RWPE2 (cell line): ENCODE measurements around the gene PEPD.

ENCODE experiments used
- ATAC-seq: fragments of 200-7000 bp; cut with Tn5 transposase; 3 replicates; pipeline ENCODE4 v1.9.1; 2021; ENCODE audit warnings: low read depth
- DNase-seq: peaks from one replicate; pipeline ENCODE4 v3.0.0-alpha.2; 2020; ENCODE audit warnings: low spot score
- H3K27ac ChIP-seq: fragments of 450-650 bp; 2 replicates; pipeline ENCODE4 v1.5.1; 2017; ENCODE audit warnings: mild to moderate bottlenecking; ENCODE audit not compliant: poor library complexity, severe bottlenecking
- H3K27me3 ChIP-seq: fragments of 250-450 bp; sonication (Bioruptor Pico); 2 replicates; pipeline ENCODE4 v1.5.1; 2021; ENCODE audit warnings: mild to moderate bottlenecking, moderate library complexity; ENCODE audit not compliant: insufficient read depth, poor library complexity, severe bottlenecking
- H3K36me3 ChIP-seq: fragments of 250-450 bp; sonication (Bioruptor Pico); 2 replicates; pipeline ENCODE4 v1.5.1; 2020; ENCODE audit warnings: low read depth, mild to moderate bottlenecking, moderate library complexity
- H3K4me1 ChIP-seq: fragments of 250-450 bp; sonication (Bioruptor Pico); 2 replicates; pipeline ENCODE4 v1.5.1; 2021; ENCODE audit warnings: mild to moderate bottlenecking, moderate library complexity; ENCODE audit not compliant: insufficient read depth, poor library complexity, severe bottlenecking
- H3K4me3 ChIP-seq: fragments of 250-450 bp; sonication (Bioruptor Pico); 2 replicates; pipeline ENCODE4 v1.5.1; 2021; ENCODE audit warnings: mild to moderate bottlenecking, moderate library complexity; ENCODE audit not compliant: severe bottlenecking
- H3K9me3 ChIP-seq: fragments of 250-450 bp; sonication (Bioruptor Pico); 2 replicates; pipeline ENCODE4 v1.5.1; 2021; ENCODE audit warnings: mild to moderate bottlenecking, moderate library complexity; ENCODE audit not compliant: severe bottlenecking
- TF ChIP-seq, protein P1 (sequence below): fragments of 450-650 bp; IDR thresholded peaks from one replicate; pipeline ENCODE4 v1.5.1; 2017; ENCODE audit warnings: mild to moderate bottlenecking, moderate library complexity; ENCODE audit not compliant: poor library complexity, severe bottlenecking

Gene PEPD

GRCh38 chr19:33513424-33513823 lies 8.2 kb downstream of the PEPD start:
- no peaks in the 10 kb centered on the region for H3K27me3 ChIP-seq
- no peaks in the 10 kb centered on the region for H3K36me3 ChIP-seq
- H3K27ac ChIP-seq = no peak overlapping the region
- H3K9me3 ChIP-seq = no peaks in the 10 kb centered on the region
- H3K4me1 ChIP-seq = no peaks in the 10 kb centered on the region
- ATAC-seq = no peak
- no peak overlapping the region for H3K4me3 ChIP-seq
- no peak for DNase-seq
- TF ChIP-seq, protein P1, sequence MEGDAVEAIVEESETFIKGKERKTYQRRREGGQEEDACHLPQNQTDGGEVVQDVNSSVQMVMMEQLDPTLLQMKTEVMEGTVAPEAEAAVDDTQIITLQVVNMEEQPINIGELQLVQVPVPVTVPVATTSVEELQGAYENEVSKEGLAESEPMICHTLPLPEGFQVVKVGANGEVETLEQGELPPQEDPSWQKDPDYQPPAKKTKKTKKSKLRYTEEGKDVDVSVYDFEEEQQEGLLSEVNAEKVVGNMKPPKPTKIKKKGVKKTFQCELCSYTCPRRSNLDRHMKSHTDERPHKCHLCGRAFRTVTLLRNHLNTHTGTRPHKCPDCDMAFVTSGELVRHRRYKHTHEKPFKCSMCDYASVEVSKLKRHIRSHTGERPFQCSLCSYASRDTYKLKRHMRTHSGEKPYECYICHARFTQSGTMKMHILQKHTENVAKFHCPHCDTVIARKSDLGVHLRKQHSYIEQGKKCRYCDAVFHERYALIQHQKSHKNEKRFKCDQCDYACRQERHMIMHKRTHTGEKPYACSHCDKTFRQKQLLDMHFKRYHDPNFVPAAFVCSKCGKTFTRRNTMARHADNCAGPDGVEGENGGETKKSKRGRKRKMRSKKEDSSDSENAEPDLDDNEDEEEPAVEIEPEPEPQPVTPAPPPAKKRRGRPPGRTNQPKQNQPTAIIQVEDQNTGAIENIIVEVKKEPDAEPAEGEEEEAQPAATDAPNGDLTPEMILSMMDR = no peak

DNA sequence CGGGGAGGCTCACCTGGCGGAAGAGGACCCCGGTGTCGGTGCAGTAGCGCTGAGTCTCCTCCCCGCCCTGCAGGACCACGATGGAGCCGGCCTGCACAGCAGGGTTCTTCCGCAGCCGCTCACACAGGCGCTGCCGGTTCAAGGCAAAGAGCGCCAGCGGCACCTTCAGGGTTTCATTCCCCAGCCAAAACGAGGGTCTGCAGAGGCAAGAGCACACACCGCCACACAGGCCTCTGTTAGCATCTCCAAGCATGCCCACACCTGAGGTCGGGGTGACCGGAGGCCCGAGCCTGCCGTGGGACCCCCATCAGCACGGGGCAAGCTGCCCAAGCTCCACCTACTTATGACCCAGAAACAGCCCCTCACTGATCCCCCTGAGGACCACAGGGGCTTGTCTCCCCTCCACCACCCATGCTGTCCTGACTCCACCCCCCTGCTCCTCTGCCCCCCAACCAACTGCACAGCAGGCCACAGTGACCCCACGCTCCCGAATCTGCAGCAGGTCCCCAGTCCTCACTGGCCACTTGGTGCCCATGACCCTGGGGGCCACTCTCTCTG lies 8.9 kb downstream of the PEPD start:
- no peaks in the 10 kb centered on the region for H3K36me3 ChIP-seq
- no peak for DNase-seq
- H3K9me3 ChIP-seq = no peaks in the 10 kb centered on the region
- no peak overlapping the region for H3K27ac ChIP-seq
- TF ChIP-seq, protein P1 = no peak
- no peak for ATAC-seq
- no peak overlapping the region for H3K4me3 ChIP-seq
- no peaks in the 10 kb centered on the region for H3K4me1 ChIP-seq
- H3K27me3 ChIP-seq = no peaks in the 10 kb centered on the region

GRCh38 chr19:33512021-33512420 lies 9.6 kb downstream of the PEPD start:
- Histone ChIP-seq H3K9me3 (no peaks in the 10 kb centered on the region), H3K36me3 (no peaks in the 10 kb centered on the region), H3K4me3 (no peak overlapping the region), H3K27me3 (no peaks in the 10 kb centered on the region), H3K27ac (no peak overlapping the region), H3K4me1 (no peaks in the 10 kb centered on the region)
- DNase-seq (no peak), ATAC-seq (no peak)
- TF ChIP-seq, protein P1 = no peak

GRCh38 chr19:33511346-33511745 lies 10.2 kb downstream of the PEPD start:
- Histone ChIP-seq H3K36me3 (no peaks in the 10 kb centered on the region), H3K9me3 (no peaks in the 10 kb centered on the region), H3K4me3 (no peak overlapping the region), H3K27ac (no peak overlapping the region), H3K27me3 (no peaks in the 10 kb centered on the region), H3K4me1 (no peaks in the 10 kb centered on the region)
- ATAC-seq (no peak), DNase-seq (no peak)
- TF ChIP-seq, protein P1 = no peak

- no peak overlapping the region for H3K4me3 ChIP-seq
- no peak for ATAC-seq
- DNase-seq = no peak
- TF ChIP-seq, protein P1 = no peak
- no peaks in the 10 kb centered on the region for H3K36me3 ChIP-seq
- H3K27ac ChIP-seq = no peak overlapping the region
- H3K9me3 ChIP-seq = no peaks in the 10 kb centered on the region
- H3K27me3 ChIP-seq = no peaks in the 10 kb centered on the region
- H3K4me1 ChIP-seq = no peaks in the 10 kb centered on the region
Measured at GRCh38 chr19:33510462-33511194, 11.0 kb downstream of the PEPD start.
